Type B pancreatic cell (in vitro differentiated cells): Measurements from ENCODE around the gene CNTNAP2. TPM values are rescaled to one million over a fixed set of nuclear protein-coding genes. Genes with fewer than 3 reads are reported as not detected.

Experiments used
- DNase-seq: peaks from one replicate; pipeline ENCODE4 v3.0.0; 2021; ENCODE audit warnings: mixed read lengths; ENCODE audit not compliant: unreplicated experiment; ENCODE audit errors: extremely low spot score
- H3K27ac Mint-ChIP-seq: 2 replicates; pipeline ENCODE4 v1.8.0; 2021; ENCODE audit warnings: mild to moderate bottlenecking, mixed read lengths
- H3K27me3 Mint-ChIP-seq: 2 replicates; pipeline ENCODE4 v1.8.0; 2021; ENCODE audit warnings: mixed read lengths
- H3K36me3 Mint-ChIP-seq: 2 replicates; pipeline ENCODE4 v1.8.0; 2021; ENCODE audit warnings: mixed read lengths
- H3K4me1 Mint-ChIP-seq: one replicate; pipeline ENCODE4 v1.8.0; 2021; ENCODE audit warnings: mixed read lengths; ENCODE audit not compliant: unreplicated experiment
- H3K4me3 Mint-ChIP-seq: 2 replicates; pipeline ENCODE4 v1.8.0; 2021; ENCODE audit warnings: mild to moderate bottlenecking, mixed read lengths
- H3K9me3 Mint-ChIP-seq: 2 replicates; pipeline ENCODE4 v1.8.0; 2021; ENCODE audit warnings: mixed read lengths
- CTCF ChIP-seq: fragments of 200-600 bp; sonication (generic); conservative IDR thresholded peaks from 2 replicates; pipeline ENCODE4 v1.5.0; 2021; ENCODE audit warnings: antibody characterized with exemption, mild to moderate bottlenecking
- total RNA-seq: library from RNA; stranded (reverse); gene quantifications from 2 replicates; pipeline ENCODE4 v1.2.1, GENCODE V29; 2021; ENCODE audit warnings: low replicate concordance

CNTNAP2 gene
- total RNA-seq, 1 donor from 2014 or later, result 26.8 TPM

DNA sequence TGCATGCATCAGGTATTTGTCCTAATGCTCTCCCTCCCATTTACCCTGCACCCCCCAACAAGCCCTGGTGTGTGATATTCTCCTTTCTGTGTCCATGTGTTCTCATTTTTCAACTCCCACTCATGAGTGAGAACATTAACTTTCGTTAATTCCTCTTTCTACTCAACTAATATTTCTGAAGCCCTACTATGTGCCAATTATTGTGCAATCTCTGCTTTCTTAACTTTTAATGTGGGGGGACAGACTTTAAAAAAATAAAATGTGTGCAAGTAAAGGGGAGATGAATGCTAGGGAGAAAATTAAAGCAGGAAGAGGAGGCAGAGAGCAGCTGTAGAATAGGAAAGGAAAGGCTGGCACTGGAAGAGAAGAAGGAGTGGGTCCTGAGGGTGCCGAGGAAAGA is 1520.0 kb downstream of the CNTNAP2 start:
- Mint-ChIP-seq H3K4me1 (peaks cover 11% of the 10 kb centered on the region), H3K27ac (no peak overlapping the region), H3K9me3 (no peaks in the 10 kb centered on the region), H3K4me3 (no peak overlapping the region), H3K27me3 (peaks cover 7% of the 10 kb centered on the region), H3K36me3 (no peaks in the 10 kb centered on the region)
- DNase-seq, result no peak
- TF ChIP-seq CTCF, result no peak

- no peaks in the 10 kb centered on the region for H3K36me3 Mint-ChIP-seq
- TF ChIP-seq CTCF, result no peak
- DNase-seq, result no peak
- peaks cover 11% of the 10 kb centered on the region for H3K4me1 Mint-ChIP-seq
- no peak overlapping the region for H3K4me3 Mint-ChIP-seq
- H3K9me3 Mint-ChIP-seq, result no peaks in the 10 kb centered on the region
- H3K27ac Mint-ChIP-seq, result no peak overlapping the region
- H3K27me3 Mint-ChIP-seq, result peaks cover 3% of the 10 kb centered on the region
These were observed 1522.0 kb downstream of the CNTNAP2 start for GRCh38 chr7:147638566-147638965.

DNA sequence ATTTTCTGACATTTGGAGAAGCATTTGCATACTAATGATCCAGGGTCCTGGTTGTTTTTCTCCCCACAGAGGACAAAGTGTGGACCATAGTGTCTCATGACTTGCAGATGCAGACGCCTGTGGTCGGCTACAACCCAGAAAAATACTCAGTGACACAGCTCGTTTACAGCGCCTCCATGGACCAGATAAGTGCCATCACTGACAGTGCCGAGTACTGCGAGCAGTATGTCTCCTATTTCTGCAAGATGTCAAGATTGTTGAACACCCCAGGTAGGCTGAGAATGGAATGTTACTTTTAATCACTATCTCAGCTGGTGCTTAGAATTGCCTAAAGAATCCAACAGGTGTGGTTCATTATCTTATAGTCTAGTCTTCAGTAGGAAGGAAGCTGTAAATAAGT is 1522.4 kb downstream of the CNTNAP2 start:
- Mint-ChIP-seq H3K27ac (no peak overlapping the region), H3K36me3 (no peaks in the 10 kb centered on the region), H3K4me3 (no peak overlapping the region), H3K4me1 (peaks cover 11% of the 10 kb centered on the region), H3K27me3 (peaks cover 3% of the 10 kb centered on the region), H3K9me3 (no peaks in the 10 kb centered on the region)
- DNase-seq, result no peak
- TF ChIP-seq CTCF, result no peak

DNA sequence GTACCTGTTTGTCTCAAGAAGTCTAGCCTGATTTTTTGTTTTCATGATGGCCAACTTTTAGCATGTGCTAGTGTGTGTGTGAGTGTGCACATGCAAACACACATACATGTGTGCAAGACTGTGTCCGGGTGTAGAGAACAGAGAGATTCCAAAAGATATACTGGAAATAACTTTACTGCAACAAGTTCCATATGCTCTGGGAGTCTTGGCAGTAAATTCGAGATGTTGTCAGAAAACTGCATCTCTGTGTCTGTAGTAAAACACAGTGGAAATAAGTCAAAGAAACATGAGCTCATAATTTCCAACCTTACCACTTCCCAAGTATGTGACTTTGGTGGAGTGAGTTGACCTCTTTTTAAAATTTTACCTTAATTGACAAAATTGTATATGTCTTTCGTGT is 1523.2 kb downstream of the CNTNAP2 start:
- Mint-ChIP-seq H3K27me3 (peaks cover 3% of the 10 kb centered on the region), H3K27ac (no peak overlapping the region), H3K4me1 (peaks cover 11% of the 10 kb centered on the region), H3K4me3 (no peak overlapping the region), H3K9me3 (no peaks in the 10 kb centered on the region), H3K36me3 (no peaks in the 10 kb centered on the region)
- TF ChIP-seq CTCF, result no peak
- DNase-seq, result no peak

GRCh38 chr7:147640821-147641220 is 1524.2 kb downstream of the CNTNAP2 start:
- no peak for TF ChIP-seq CTCF
- DNase-seq, result no peak
- peaks cover 11% of the 10 kb centered on the region for H3K4me1 Mint-ChIP-seq
- H3K27ac Mint-ChIP-seq, result no peak overlapping the region
- no peaks in the 10 kb centered on the region for H3K9me3 Mint-ChIP-seq
- H3K36me3 Mint-ChIP-seq, result no peaks in the 10 kb centered on the region
- H3K27me3 Mint-ChIP-seq, result no peaks in the 10 kb centered on the region
- no peak overlapping the region for H3K4me3 Mint-ChIP-seq

DNA sequence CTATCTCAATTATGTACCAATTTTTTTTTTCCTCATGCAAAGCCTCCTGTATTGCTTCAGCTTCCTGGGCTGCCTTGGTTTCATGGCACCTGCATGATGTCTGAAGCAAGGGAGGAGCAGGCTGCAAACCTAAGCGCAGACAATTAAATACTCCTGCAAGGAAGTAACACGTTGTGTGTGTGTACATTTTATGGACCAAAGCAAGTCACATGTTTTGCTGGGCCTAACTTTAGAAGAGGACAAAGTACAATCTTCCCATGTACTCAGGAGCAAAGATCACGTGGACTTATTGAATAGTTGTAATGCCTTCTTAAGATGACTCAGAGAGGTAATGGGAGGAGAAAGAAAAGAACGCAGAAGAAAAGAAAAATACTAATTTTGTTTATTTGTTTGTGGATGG is 1530.0 kb downstream of the CNTNAP2 start:
- Mint-ChIP-seq H3K27me3 (no peaks in the 10 kb centered on the region), H3K9me3 (no peaks in the 10 kb centered on the region), H3K36me3 (no peaks in the 10 kb centered on the region), H3K4me1 (no peaks in the 10 kb centered on the region), H3K4me3 (no peak overlapping the region), H3K27ac (no peak overlapping the region)
- TF ChIP-seq CTCF, result no peak
- DNase-seq, result no peak
